ENCODE results near the gene ARHGDIG. TPM values are rescaled to one million over a fixed set of nuclear protein-coding genes. Genes with fewer than 3 reads are reported as not detected.
A peak's percentile ranks its signal among the peaks of the same experiment; 100 is the strongest.

Gene ARHGDIG
- polyA plus RNA-seq (2013): 0.50 TPM

- Histone ChIP-seq H3K27me3 (replicated peaks in 2 of 5; ENCODE audit: control insufficient read depth in 4 of 5, insufficient read depth in 5 of 5, low read length in 4 of 5) (peaks cover 0 to 37% (median 3%) of the 10 kb centered on the region in 5 experiments), H3K36me3 (ENCODE audit: control insufficient read depth in 4 of 4, insufficient read depth in 4 of 4, low read length in 3 of 4) (no peaks in the 10 kb centered on the region), H3K9me3 (ENCODE audit: control extremely low read depth in 1 of 5, control insufficient read depth in 4 of 5, insufficient read depth in 2 of 5, low read depth in 1 of 5, low read length in 4 of 5) (no peaks in the 10 kb centered on the region), H3K27ac (ENCODE audit: insufficient read depth in 1 of 2, low read depth in 1 of 2, low read length in 2 of 2, poor library complexity in 1 of 2, severe bottlenecking in 2 of 2) (no peak within 1 kb of the TSS), H3K4me3 (ENCODE audit: control insufficient read depth in 1 of 7, extremely low read depth in 1 of 7, insufficient read depth in 4 of 7, low read depth in 2 of 7, low read length in 6 of 7) (peak within 1 kb of the TSS in 5 of 7 experiments; percentile 8 to 62 (median 31)), H3K4me1 (ENCODE audit: control extremely low read depth in 1 of 4, control insufficient read depth in 4 of 4, insufficient read depth in 4 of 4, low read length in 3 of 4) (peaks cover 0 to 27% (median 17%) of the 10 kb centered on the region in 4 experiments)
- ChIA-PET CTCF (no interaction called here), POLR2A (interaction anchor here (0.6 kb wide), 1 partner anchor 24 kb away, joined by 4 read pairs; no protein-coding TSS in a partner anchor)
- WGBS (ENCODE audit: insufficient coverage): under 1% methylated on average over 46 of the region's 54 CpGs
- DNase-seq: peak in 2 of 3 donors; percentile 15 to 36
These were observed at the start of gene ARHGDIG for GRCh38 chr16:280552-280951. Gene ARHGDIG (plus strand): TSS chr16:280591. CDS start chr16:280681, 90 bp downstream.

- CTCF ChIA-PET: interaction anchor here (0.7 kb wide), 1 partner anchor 118 kb away, joined by 3 read pairs; no protein-coding TSS in a partner anchor
- Histone ChIP-seq H3K4me3 (ENCODE audit: control insufficient read depth in 1 of 7, extremely low read depth in 1 of 7, insufficient read depth in 4 of 7, low read depth in 2 of 7, low read length in 6 of 7) (no peak overlapping the region), H3K27ac (ENCODE audit: insufficient read depth in 1 of 2, low read depth in 1 of 2, low read length in 2 of 2, poor library complexity in 1 of 2, severe bottlenecking in 2 of 2) (no peak overlapping the region), H3K36me3 (ENCODE audit: control insufficient read depth in 4 of 4, insufficient read depth in 4 of 4, low read length in 3 of 4) (peaks cover 4 to 19% (median 14%) of the 10 kb centered on the region in 4 experiments), H3K4me1 (ENCODE audit: control extremely low read depth in 1 of 4, control insufficient read depth in 4 of 4, insufficient read depth in 4 of 4, low read length in 3 of 4) (peaks cover 11 to 31% (median 22%) of the 10 kb centered on the region in 4 experiments), H3K9me3 (ENCODE audit: control extremely low read depth in 1 of 5, control insufficient read depth in 4 of 5, insufficient read depth in 2 of 5, low read depth in 1 of 5, low read length in 4 of 5) (no peaks in the 10 kb centered on the region), H3K27me3 (replicated peaks in 2 of 5; ENCODE audit: control insufficient read depth in 4 of 5, insufficient read depth in 5 of 5, low read length in 4 of 5) (no peaks in the 10 kb centered on the region)
- 95% methylated on average over 20 of the region's 22 CpGs for WGBS (ENCODE audit: insufficient coverage)
- DNase-seq: no peak
- POLR2A ChIA-PET: no interaction called here
These were observed 49.4 kb upstream of the ARHGDIG start for GRCh38 chr16:230949-231348.

GRCh38 chr16:234468-235305 is 45.7 kb upstream of the ARHGDIG start, which contains the start of gene FAM234A:
Gene FAM234A (plus strand): TSS chr16:234821. CDS start chr16:254414, 19,593 bp downstream.
- CTCF ChIA-PET: interaction anchor here (0.6 to 3.0 kb wide), 11 partner anchors 10 to 146 kb away, joined by 3 to 16 read pairs (median 5); no protein-coding TSS in a partner anchor
- Histone ChIP-seq H3K4me1 (ENCODE audit: control extremely low read depth in 1 of 4, control insufficient read depth in 4 of 4, insufficient read depth in 4 of 4, low read length in 3 of 4) (peaks cover 0 to 14% (median 8%) of the 10 kb centered on the region in 4 experiments), H3K27ac (ENCODE audit: insufficient read depth in 1 of 2, low read depth in 1 of 2, low read length in 2 of 2, poor library complexity in 1 of 2, severe bottlenecking in 2 of 2) (peak within 1 kb of the TSS; percentile 93 to 94), H3K9me3 (ENCODE audit: control extremely low read depth in 1 of 5, control insufficient read depth in 4 of 5, insufficient read depth in 2 of 5, low read depth in 1 of 5, low read length in 4 of 5) (no peaks in the 10 kb centered on the region), H3K4me3 (ENCODE audit: control insufficient read depth in 1 of 7, extremely low read depth in 1 of 7, insufficient read depth in 4 of 7, low read depth in 2 of 7, low read length in 6 of 7) (peak within 1 kb of the TSS; percentile 68 to 99 (median 90)), H3K36me3 (ENCODE audit: control insufficient read depth in 4 of 4, insufficient read depth in 4 of 4, low read length in 3 of 4) (no peaks in the 10 kb centered on the region), H3K27me3 (replicated peaks in 2 of 5; ENCODE audit: control insufficient read depth in 4 of 5, insufficient read depth in 5 of 5, low read length in 4 of 5) (no peaks in the 10 kb centered on the region)
- under 1% methylated on average over 65 of the region's 85 CpGs for WGBS (ENCODE audit: insufficient coverage)
- DNase-seq: peak; percentile 94 to 97 (median 96)
- POLR2A ChIA-PET: interaction anchor here (0.6 to 1.5 kb wide), 7 partner anchors 9 to 90 kb away, joined by 3 to 4 read pairs (median 3); no protein-coding TSS in a partner anchor

DNA sequence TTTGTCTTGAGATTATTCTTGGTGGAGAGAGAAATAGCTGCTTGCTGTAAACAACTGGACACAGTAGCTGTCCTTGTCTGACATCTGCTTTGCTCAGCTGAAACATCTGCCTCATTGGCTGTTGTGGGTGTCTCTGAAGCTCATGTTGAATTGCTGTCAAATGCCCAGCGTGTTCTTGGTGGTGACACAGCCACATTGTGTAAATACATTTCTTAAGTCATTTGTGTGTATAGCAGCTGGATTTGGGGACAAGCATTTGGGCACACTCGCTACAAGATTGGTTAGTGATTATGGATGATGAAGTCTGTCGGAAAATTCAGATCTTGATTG is 40.5 kb upstream of the ARHGDIG start:
- H3K27me3 ChIP-seq (replicated peaks in 2 of 5; ENCODE audit: control insufficient read depth in 4 of 5, insufficient read depth in 5 of 5, low read length in 4 of 5): no peaks in the 10 kb centered on the region
- no peak overlapping the region for H3K4me3 ChIP-seq (ENCODE audit: control insufficient read depth in 1 of 7, extremely low read depth in 1 of 7, insufficient read depth in 4 of 7, low read depth in 2 of 7, low read length in 6 of 7)
- peaks cover 2 to 15% (median 12%) of the 10 kb centered on the region in 4 experiments for H3K4me1 ChIP-seq (ENCODE audit: control extremely low read depth in 1 of 4, control insufficient read depth in 4 of 4, insufficient read depth in 4 of 4, low read length in 3 of 4)
- no peak overlapping the region for H3K27ac ChIP-seq (ENCODE audit: insufficient read depth in 1 of 2, low read depth in 1 of 2, low read length in 2 of 2, poor library complexity in 1 of 2, severe bottlenecking in 2 of 2)
- 95% methylated on average over 3 of the region's 3 CpGs for WGBS (ENCODE audit: insufficient coverage)
- ChIA-PET CTCF (interaction anchor here (1.3 to 3.6 kb wide), 4 partner anchors 12 to 122 kb away, joined by 3 to 12 read pairs (median 6); no protein-coding TSS in a partner anchor), POLR2A (interaction anchor here (0.6 kb wide), 1 partner anchor 44 kb away, joined by 6 read pairs; no protein-coding TSS in a partner anchor)
- no peaks in the 10 kb centered on the region for H3K9me3 ChIP-seq (ENCODE audit: control extremely low read depth in 1 of 5, control insufficient read depth in 4 of 5, insufficient read depth in 2 of 5, low read depth in 1 of 5, low read length in 4 of 5)
- DNase-seq: no peak
- peaks cover 0 to 2% (median 0%) of the 10 kb centered on the region in 4 experiments for H3K36me3 ChIP-seq (ENCODE audit: control insufficient read depth in 4 of 4, insufficient read depth in 4 of 4, low read length in 3 of 4)

DNA sequence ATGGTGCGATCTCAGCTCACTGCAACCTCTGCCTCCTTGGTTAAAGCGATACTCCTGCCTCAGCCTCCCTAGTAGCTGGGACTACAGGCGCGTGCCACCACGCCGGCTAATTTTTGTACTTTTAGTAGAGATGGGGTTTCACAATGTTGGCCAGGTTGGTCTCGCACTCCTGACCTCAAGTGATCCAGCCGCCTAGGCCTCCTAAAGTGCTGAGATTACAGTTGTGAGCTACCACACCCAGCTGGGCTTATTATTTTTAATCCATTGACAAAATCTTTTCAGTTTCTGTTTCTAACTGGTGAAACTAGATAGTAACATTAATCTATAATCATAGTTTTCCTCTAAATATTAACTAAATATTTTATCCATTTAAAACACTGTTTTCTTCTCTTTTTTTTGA is 39.8 kb upstream of the ARHGDIG start:
- DNase-seq: no peak
- Histone ChIP-seq H3K36me3 (ENCODE audit: control insufficient read depth in 4 of 4, insufficient read depth in 4 of 4, low read length in 3 of 4) (peaks cover 0 to 2% (median 0%) of the 10 kb centered on the region in 4 experiments), H3K27ac (ENCODE audit: insufficient read depth in 1 of 2, low read depth in 1 of 2, low read length in 2 of 2, poor library complexity in 1 of 2, severe bottlenecking in 2 of 2) (no peak overlapping the region), H3K4me1 (ENCODE audit: control extremely low read depth in 1 of 4, control insufficient read depth in 4 of 4, insufficient read depth in 4 of 4, low read length in 3 of 4) (peaks cover 2 to 14% (median 11%) of the 10 kb centered on the region in 4 experiments), H3K4me3 (ENCODE audit: control insufficient read depth in 1 of 7, extremely low read depth in 1 of 7, insufficient read depth in 4 of 7, low read depth in 2 of 7, low read length in 6 of 7) (no peak overlapping the region), H3K27me3 (replicated peaks in 2 of 5; ENCODE audit: control insufficient read depth in 4 of 5, insufficient read depth in 5 of 5, low read length in 4 of 5) (no peaks in the 10 kb centered on the region), H3K9me3 (ENCODE audit: control extremely low read depth in 1 of 5, control insufficient read depth in 4 of 5, insufficient read depth in 2 of 5, low read depth in 1 of 5, low read length in 4 of 5) (no peaks in the 10 kb centered on the region)
- ChIA-PET CTCF (interaction anchor here (0.7 to 3.6 kb wide), 6 partner anchors 13 to 122 kb away, joined by 3 to 12 read pairs (median 4); no protein-coding TSS in a partner anchor), POLR2A (interaction anchor here (0.6 kb wide), 1 partner anchor 44 kb away, joined by 6 read pairs; no protein-coding TSS in a partner anchor)
- 98% methylated on average over 6 of the region's 8 CpGs for WGBS (ENCODE audit: insufficient coverage)

GRCh38 chr16:242281-242680 is 38.1 kb upstream of the ARHGDIG start:
- Histone ChIP-seq H3K4me1 (ENCODE audit: control extremely low read depth in 1 of 4, control insufficient read depth in 4 of 4, insufficient read depth in 4 of 4, low read length in 3 of 4) (peaks cover 2 to 12% (median 9%) of the 10 kb centered on the region in 4 experiments), H3K9me3 (ENCODE audit: control extremely low read depth in 1 of 5, control insufficient read depth in 4 of 5, insufficient read depth in 2 of 5, low read depth in 1 of 5, low read length in 4 of 5) (no peaks in the 10 kb centered on the region), H3K27ac (ENCODE audit: insufficient read depth in 1 of 2, low read depth in 1 of 2, low read length in 2 of 2, poor library complexity in 1 of 2, severe bottlenecking in 2 of 2) (peak overlapping the region in 1 of 2 experiments; percentile 32), H3K4me3 (ENCODE audit: control insufficient read depth in 1 of 7, extremely low read depth in 1 of 7, insufficient read depth in 4 of 7, low read depth in 2 of 7, low read length in 6 of 7) (peak overlapping the region in 3 of 7 experiments; percentile 33 to 63 (median 39)), H3K27me3 (replicated peaks in 2 of 5; ENCODE audit: control insufficient read depth in 4 of 5, insufficient read depth in 5 of 5, low read length in 4 of 5) (no peaks in the 10 kb centered on the region), H3K36me3 (ENCODE audit: control insufficient read depth in 4 of 4, insufficient read depth in 4 of 4, low read length in 3 of 4) (peaks cover 0 to 2% (median 0%) of the 10 kb centered on the region in 4 experiments)
- POLR2A ChIA-PET: interaction anchor here (0.7 kb wide), 1 partner anchor 54 kb away, joined by 3 read pairs; no protein-coding TSS in a partner anchor
- WGBS (ENCODE audit: insufficient coverage): 90% methylated on average over 2 of the region's 10 CpGs
- CTCF ChIA-PET: interaction anchor here (1.0 to 3.6 kb wide), 3 partner anchors 11 to 120 kb away, joined by 3 to 12 read pairs (median 4); no protein-coding TSS in a partner anchor
- peak in 1 of 3 donors; percentile 22 for DNase-seq
